GM19455 (cell line): ENCODE measurements around the gene CCND1.

Experiments used
- ATAC-seq: cut with Tn5 transposase; IDR thresholded peaks from one replicate; pipeline ENCODE4 v1.9.1; 2021; ENCODE audit not compliant: unreplicated experiment

Gene CCND1

GRCh38 chr11:69664901-69665300, 23.9 kb downstream of the CCND1 start:
- no peak for ATAC-seq

DNA sequence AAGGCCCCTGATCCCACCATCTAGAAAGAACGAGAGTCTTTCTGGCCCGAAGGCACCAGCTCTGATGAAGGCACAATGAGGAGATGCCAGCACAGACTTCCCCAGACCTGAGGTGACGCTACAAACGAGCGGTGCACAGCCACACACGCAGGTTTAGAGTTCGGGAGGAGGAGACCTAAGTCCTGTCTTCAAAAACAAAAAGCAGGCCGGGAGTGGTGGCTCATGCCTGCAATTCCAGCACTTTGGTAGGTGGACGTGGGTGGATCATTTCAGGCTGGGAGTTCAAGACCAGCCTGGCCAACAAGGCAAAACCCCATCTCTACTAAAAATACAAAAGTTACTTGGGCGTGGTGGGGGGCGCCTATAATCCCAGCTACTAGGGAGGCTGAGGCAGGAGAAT, 24.7 kb downstream of the CCND1 start:
- ATAC-seq: no peak

DNA sequence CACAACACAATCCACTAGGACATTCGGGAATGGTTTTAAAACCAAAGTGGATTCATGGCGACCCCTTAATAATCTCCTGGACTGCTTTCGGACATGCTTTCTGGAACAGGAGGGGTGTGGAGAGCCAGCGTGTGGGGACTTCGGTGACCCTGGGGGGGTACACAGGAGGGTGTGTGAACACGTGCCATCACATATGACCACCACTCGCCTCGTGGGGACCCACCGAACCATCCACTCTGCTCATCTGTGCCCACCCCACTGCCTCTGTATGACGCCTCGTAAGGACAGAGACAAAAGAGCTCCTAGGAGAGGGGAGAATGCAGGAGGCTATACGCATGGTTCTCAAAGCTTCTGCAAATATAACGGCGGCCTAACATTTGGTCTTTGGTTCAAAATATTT, 25.3 kb downstream of the CCND1 start:
- no peak for ATAC-seq

- no peak for ATAC-seq
Measured at GRCh38 chr11:69666752-69667536, 26.0 kb downstream of the CCND1 start.

- ATAC-seq: no peak
Measured at GRCh38 chr11:69667619-69668604, 27.0 kb downstream of the CCND1 start.

DNA sequence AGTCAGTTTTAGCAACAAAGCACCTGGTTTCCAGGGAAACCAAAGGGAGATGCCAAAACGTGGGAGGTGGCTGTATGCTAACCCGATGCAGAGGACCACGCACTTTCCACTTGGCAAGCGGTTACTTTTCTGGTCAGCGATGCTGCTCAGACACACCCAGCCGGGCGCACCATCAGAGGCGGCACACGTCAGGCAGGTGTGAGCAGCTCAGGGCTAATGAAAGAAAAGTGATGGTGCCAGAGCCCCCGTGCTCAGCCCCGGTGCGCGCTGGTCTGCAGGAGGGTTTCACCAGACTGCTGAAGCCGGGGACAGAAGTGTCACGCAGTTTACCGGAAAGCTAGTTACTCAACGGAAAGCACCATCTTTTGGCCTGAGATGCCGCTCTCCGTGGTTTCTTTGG, 28.5 kb downstream of the CCND1 start:
- no peak for ATAC-seq

DNA sequence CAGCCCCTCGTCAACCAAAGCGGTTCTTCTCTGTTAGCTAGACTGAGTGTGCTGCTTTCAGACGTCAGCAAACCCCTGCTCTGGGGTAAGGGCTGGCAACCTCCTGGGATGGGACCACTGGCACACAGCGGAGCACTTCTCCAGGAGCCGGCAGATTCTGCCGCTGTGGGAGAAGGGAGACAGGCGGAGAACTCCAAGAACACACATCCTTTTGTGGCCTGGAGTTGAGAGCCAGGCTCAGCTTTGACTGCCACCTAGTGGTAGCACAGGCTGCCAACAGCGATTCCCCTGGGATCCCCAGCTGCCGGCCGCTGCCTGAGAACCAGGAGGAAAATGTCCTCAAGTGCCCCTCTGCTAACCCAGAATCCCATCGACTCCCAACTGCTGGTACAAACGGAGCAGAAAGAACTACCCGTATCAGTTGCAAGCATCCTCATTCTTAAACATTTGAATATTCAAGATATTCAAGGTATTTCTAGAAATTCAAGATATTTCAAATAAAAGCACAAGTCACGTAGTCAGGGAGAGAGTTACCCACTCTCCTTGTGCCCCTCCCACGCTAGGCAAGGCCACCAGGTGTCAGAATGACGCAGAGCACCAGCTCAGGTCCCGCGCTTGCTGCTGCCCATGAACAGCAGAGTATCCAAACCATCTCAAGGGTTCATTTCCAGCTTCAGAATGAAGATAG, 29.3 kb downstream of the CCND1 start:
- ATAC-seq: no peak

GRCh38 chr11:69671734-69672465, 30.9 kb downstream of the CCND1 start:
- ATAC-seq: no peak

DNA sequence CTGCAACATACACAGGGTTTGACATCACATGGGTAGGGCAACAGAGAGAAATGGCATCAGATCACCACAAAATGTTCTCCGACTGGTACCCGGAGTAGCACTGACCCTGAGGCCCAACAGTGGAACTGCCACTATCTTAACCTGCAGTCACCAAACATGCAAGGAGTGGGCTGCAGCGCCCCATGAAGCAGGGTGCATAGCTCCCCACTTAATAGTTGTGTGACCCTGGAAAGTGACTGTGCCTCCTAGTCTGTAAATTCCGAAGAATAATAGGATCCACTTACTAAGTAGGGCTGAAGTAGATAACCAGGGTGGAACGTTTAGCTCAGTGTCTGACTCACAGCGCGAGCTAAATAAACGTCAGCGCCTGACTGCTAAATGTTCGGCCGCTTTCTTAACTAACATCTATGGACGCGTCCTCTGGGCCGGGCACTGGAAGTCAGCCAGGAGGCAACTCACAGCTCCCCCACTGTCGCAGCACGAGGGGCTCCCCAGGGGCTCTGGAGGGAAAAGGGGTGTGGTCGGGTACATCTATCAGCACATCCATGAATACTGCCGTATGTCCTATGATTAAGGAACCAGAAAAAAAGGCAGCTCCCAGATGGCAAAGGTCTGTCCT, 33.4 kb downstream of the CCND1 start:
- ATAC-seq: no peak

DNA sequence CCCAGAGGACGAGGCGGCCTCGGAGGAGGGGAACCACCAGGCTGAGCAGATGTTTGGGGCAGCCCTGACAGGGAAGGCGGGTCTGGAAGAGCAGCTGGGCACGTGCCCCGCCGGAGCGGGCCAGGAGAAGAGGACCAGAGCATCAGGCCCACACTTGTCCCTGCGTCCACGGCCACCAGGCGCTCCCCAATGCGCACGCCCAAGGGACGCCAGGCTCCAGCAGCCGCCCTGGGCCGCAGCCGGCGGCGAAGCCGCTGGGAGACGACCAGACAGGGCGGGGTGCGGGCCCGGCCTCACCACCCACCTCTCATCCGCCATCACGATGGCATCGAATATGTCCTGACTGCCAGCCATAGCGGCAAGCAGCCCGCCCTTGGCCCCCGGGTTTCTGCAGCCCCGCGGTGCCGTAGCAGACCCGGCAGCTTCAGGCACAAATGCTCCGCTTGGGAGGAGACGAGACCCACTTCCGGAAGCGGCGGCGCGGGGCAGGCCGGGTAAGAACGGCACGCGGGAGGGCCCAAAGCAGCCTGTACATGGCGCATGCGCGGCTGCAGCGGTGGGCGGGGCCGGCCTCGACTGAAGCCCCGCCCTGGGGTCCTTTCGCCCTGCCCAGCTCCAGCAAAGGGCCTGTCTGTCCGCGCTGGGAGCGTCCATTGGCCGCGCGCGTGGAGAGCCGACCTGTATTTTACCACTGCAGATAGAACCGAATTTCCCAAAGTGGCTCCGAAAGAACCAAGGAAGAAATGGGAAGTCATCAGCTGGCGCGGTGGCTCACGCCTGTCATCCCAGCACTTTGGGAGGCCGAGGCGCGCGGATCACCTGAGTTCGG, 34.1 kb downstream of the CCND1 start, which contains the start of gene LTO1:
Gene LTO1 (minus strand): TSS at position 468 of the 829 bp plus-strand sequence. CDS start 114 bp downstream, at position 354.
- ATAC-seq: peak; percentile 76

DNA sequence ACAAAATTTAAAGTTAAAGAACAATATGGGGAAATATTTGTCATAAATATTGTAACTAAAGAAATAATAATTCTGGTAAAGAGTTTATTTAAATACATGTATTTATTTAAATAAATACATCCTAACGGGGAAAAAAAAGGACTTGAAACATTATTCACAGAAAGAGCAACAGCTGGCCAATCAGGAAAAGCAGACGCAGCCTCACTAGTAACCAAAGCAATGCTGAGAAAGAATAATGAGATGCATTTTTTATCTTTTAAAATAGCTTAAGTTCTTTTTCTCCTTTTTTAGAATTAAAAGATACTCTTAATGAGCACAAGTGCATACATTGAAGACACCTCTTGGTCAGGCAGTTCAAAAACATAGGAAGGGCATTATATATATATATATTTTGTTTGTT, 36.8 kb downstream of the CCND1 start:
- ATAC-seq: no peak

- no peak for ATAC-seq
Measured at GRCh38 chr11:69680688-69681087, 39.7 kb downstream of the CCND1 start.

DNA sequence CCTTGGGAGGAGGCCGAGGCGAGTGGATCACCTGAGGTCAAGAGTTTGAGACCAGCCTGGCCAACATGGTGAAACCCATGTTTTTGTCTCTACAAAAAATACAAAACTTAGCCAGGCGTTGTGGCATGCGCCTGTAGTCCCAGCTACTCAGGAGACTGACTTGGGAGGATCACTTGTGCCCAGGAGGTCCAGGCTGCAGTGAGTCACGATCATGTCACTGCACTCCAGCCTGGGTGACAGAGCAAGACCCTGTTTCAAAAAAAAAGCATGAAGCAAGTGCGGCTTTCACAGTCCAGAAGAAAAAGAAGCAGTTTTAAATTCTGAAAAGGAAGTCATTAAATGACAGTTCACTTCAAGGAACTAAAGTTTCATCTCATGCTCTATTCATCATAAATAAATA, 41.3 kb downstream of the CCND1 start:
- no peak for ATAC-seq

DNA sequence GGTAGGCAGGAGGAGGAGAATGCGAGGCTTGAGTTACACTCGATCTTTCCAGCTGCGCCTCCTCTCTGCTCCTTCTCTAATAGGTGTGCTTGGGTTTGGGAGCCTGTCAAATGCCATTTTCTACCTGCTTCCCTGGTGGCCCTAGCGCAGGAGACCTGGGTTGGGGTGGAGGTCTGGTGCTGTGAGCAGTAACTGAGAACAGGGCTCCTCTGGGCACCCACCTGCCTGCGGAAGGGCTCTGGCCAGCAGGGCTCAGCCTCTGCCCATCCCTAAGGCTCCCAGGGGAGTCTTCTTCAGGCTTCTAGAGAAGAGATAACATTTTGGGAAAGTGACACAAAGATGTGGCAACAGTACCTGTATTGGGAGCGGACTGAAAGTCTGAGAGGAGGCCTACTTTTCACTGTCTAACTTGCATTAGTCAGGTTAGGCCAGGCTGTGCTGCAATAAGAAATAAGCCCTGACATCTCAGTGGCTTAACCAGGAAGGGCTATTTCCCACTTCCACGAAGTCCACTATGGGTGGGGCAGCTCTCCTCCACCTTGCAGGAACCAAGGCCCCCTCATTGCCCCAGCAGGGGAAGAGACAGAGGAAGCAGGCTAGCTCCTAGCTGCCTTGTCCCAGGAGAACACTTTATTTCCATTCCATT, 41.8 kb downstream of the CCND1 start:
- ATAC-seq: no peak

DNA sequence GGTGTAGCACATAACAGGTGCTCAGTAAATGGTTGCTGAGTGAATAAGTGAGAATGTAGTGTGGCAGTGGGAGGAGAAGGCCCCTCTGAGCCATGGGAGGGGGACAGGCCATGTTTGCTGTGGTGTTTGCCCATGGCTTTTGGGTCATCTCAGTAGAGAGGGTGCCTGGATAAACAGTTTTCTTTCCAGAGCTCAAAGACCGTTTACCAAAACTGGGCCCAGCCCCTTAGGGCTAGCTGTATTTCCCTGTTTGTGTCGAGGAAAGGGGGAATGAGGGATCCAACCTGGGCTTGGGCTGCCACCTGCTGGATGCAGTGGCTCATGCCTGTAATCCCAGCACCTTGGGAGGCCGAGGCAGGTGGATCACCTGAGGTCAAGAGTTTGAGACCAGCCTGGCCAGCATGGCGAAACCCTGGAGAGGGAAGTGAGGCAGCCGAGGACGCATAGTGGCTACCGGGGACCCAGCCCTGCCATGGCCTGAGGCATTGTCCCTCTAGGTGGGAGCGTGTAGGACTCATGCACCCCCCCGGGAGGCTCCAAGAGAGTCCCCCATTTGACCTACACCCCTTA, 42.9 kb downstream of the CCND1 start:
- no peak for ATAC-seq

GRCh38 chr11:69684651-69685050, 43.7 kb downstream of the CCND1 start:
- ATAC-seq: no peak

GRCh38 chr11:69685348-69685747, 44.4 kb downstream of the CCND1 start:
- ATAC-seq: no peak

GRCh38 chr11:69686452-69686851, 45.5 kb downstream of the CCND1 start:
- no peak for ATAC-seq
